H9 (cell line): ENCODE measurements around the gene LRRFIP2. TPM values are rescaled to one million over a fixed set of nuclear protein-coding genes. Genes with fewer than 3 reads are reported as not detected.

Source experiments
- DNase-seq: peaks from one replicate; pipeline ENCODE4 v3.0.0-alpha.2; 2017
- H2AFZ ChIP-seq: one replicate; pipeline ENCODE4 v1.6.1; 2013; ENCODE audit warnings: mild to moderate bottlenecking, low read length, control low read depth, moderate library complexity
- H2AK5ac ChIP-seq: 2 replicates; pipeline ENCODE4 v1.6.1; 2013; ENCODE audit warnings: low read length, control low read depth, mixed read lengths; ENCODE audit not compliant: insufficient read length
- H2BK120ac ChIP-seq: one replicate; pipeline ENCODE4 v1.6.1; 2013; ENCODE audit warnings: low read depth, mild to moderate bottlenecking, low read length, control low read depth, inconsistent platforms; ENCODE audit not compliant: poor library complexity, severe bottlenecking
- H2BK12ac ChIP-seq: 2 replicates; pipeline ENCODE4 v1.6.1; 2013; ENCODE audit warnings: low read length, control low read depth, mixed read lengths, low read depth; ENCODE audit not compliant: insufficient read length
- H2BK15ac ChIP-seq: 2 replicates; pipeline ENCODE4 v1.6.1; 2013; ENCODE audit warnings: low read depth, low read length, control low read depth
- H2BK20ac ChIP-seq: one replicate; pipeline ENCODE4 v1.6.1; 2013; ENCODE audit warnings: low read depth, mild to moderate bottlenecking, low read length, control low read depth, inconsistent platforms; ENCODE audit not compliant: poor library complexity, severe bottlenecking
- H2BK5ac ChIP-seq: 2 replicates; pipeline ENCODE4 v1.6.1; 2013; ENCODE audit warnings: low read length, control low read depth, mixed read lengths; ENCODE audit not compliant: insufficient read length
- H3K14ac ChIP-seq: 2 replicates; pipeline ENCODE4 v1.6.1; 2013; ENCODE audit warnings: low read length, control low read depth; ENCODE audit not compliant: insufficient read depth
- H3K18ac ChIP-seq: 2 replicates; pipeline ENCODE4 v1.6.1; 2013; ENCODE audit warnings: low read depth, mild to moderate bottlenecking, mixed read lengths, low read length, control low read depth; ENCODE audit not compliant: insufficient read length
- H3K23ac ChIP-seq: 2 replicates; pipeline ENCODE4 v1.6.1; 2013; ENCODE audit warnings: low read length, control low read depth, mixed read lengths, low read depth; ENCODE audit not compliant: insufficient read length
- H3K23me2 ChIP-seq: 2 replicates; pipeline ENCODE4 v1.6.1; 2013; ENCODE audit warnings: low read depth, mild to moderate bottlenecking, mixed read lengths, low read length, control low read depth; ENCODE audit not compliant: insufficient read length, poor library complexity, severe bottlenecking
- H3K27ac ChIP-seq: 2 replicates; pipeline ENCODE4 v1.5.1; 2013; ENCODE audit warnings: low read length, control low read depth, mixed read lengths, low read depth; ENCODE audit not compliant: insufficient read length
- H3K27me3 ChIP-seq: 2 replicates; pipeline ENCODE4 v1.6.1; 2013; ENCODE audit warnings: low read length, control low read depth, inconsistent platforms; ENCODE audit not compliant: insufficient read depth
- H3K4ac ChIP-seq: 2 replicates; pipeline ENCODE4 v1.6.1; 2013; ENCODE audit warnings: low read depth, mild to moderate bottlenecking, control low read depth, inconsistent platforms, low read length, moderate library complexity
- H3K4me1 ChIP-seq: 2 replicates; pipeline ENCODE4 v1.6.1; 2013; ENCODE audit warnings: low read length, control low read depth, inconsistent platforms; ENCODE audit not compliant: insufficient read depth
- H3K4me2 ChIP-seq: 2 replicates; pipeline ENCODE4 v1.6.1; 2013; ENCODE audit warnings: low read length, control low read depth, mixed read lengths; ENCODE audit not compliant: insufficient read length, insufficient read depth
- H3K56ac ChIP-seq: 2 replicates; pipeline ENCODE4 v1.6.1; 2013; ENCODE audit warnings: low read depth, mild to moderate bottlenecking, mixed read lengths, low read length, control low read depth; ENCODE audit not compliant: insufficient read length
- H3K79me1 ChIP-seq: 2 replicates; pipeline ENCODE4 v1.6.1; 2013; ENCODE audit warnings: low read depth, mild to moderate bottlenecking, moderate library complexity, low read length, control low read depth, inconsistent platforms; ENCODE audit not compliant: insufficient read depth, poor library complexity, severe bottlenecking
- H3K79me2 ChIP-seq: 2 replicates; pipeline ENCODE4 v1.6.1; 2013; ENCODE audit warnings: low read length, control low read depth, inconsistent platforms; ENCODE audit not compliant: insufficient read depth
- H3K9ac ChIP-seq: 2 replicates; pipeline ENCODE4 v1.6.1; 2013; ENCODE audit warnings: low read length, control low read depth, mixed read lengths; ENCODE audit not compliant: insufficient read length; ENCODE audit errors: extremely low read depth
- H3K9me3 ChIP-seq: one replicate; pipeline ENCODE4 v1.6.1; 2013; ENCODE audit warnings: low read depth, low read length, inconsistent platforms; ENCODE audit not compliant: control insufficient read depth
- H3T11ph ChIP-seq: one replicate; pipeline ENCODE4 v1.6.1; 2013; ENCODE audit warnings: mild to moderate bottlenecking, low read length, control low read depth, inconsistent platforms
- H4K20me1 ChIP-seq: one replicate; pipeline ENCODE4 v1.6.1; 2013; ENCODE audit not compliant: control insufficient read depth, insufficient read length, insufficient read depth
- H4K5ac ChIP-seq: 2 replicates; pipeline ENCODE4 v1.6.1; 2013; ENCODE audit warnings: low read depth, mild to moderate bottlenecking, mixed read lengths, low read length, control low read depth; ENCODE audit not compliant: insufficient read length
- H4K8ac ChIP-seq: replicated peaks from 2 replicates; pipeline ENCODE4 v1.6.1; 2013; ENCODE audit warnings: low read length, control low read depth, mixed read lengths, low read depth; ENCODE audit not compliant: insufficient read length
- H4K91ac ChIP-seq: 2 replicates; pipeline ENCODE4 v1.6.1; 2013; ENCODE audit warnings: low read depth, mild to moderate bottlenecking, moderate library complexity, mixed read lengths, low read length, control low read depth; ENCODE audit not compliant: insufficient read length
- H3K27ac Mint-ChIP-seq, 3 experiments: 2 replicates in 2 of 3; 3 replicates in 1 of 3; pipeline ENCODE4 v1.8.0; 2020 to 2021; ENCODE audit warnings: mixed read lengths in 3 of 3, mild to moderate bottlenecking in 1 of 3, moderate library complexity in 1 of 3
- H3K27me3 Mint-ChIP-seq: 2 replicates; pipeline ENCODE4 v1.8.0; 2021; ENCODE audit warnings: low read depth, mild to moderate bottlenecking, moderate library complexity, mixed read lengths
- H3K36me3 Mint-ChIP-seq, 3 experiments: 2 replicates in 2 of 3; 3 replicates in 1 of 3; pipeline ENCODE4 v1.8.0; 2020 to 2021; ENCODE audit warnings: low read depth in 3 of 3, mixed read lengths in 3 of 3; ENCODE audit not compliant: insufficient read depth in 1 of 3
- H3K4me1 Mint-ChIP-seq, 2 experiments: 2 replicates each; pipeline ENCODE4 v1.8.0; 2020; ENCODE audit warnings: mixed read lengths in 2 of 2
- H3K4me3 Mint-ChIP-seq, 2 experiments: 2 replicates in 1 of 2; 3 replicates in 1 of 2; pipeline ENCODE4 v1.8.0; 2020 to 2021; ENCODE audit warnings: mild to moderate bottlenecking in 2 of 2, mixed read lengths in 2 of 2, moderate library complexity in 1 of 2
- H3K9me3 Mint-ChIP-seq, 2 experiments: 2 replicates in 1 of 2; 3 replicates in 1 of 2; pipeline ENCODE4 v1.8.0; 2020; ENCODE audit warnings: mild to moderate bottlenecking in 2 of 2, mixed read lengths in 2 of 2, moderate library complexity in 1 of 2
- WGBS: extraction: QIAGEN DNeasy Blood & Tissue Kit; methylation state at CpG from one replicate; pipeline ENCODE4 v1.1.7; 2013; ENCODE audit warnings: missing lambda C conversion rate, low lambda C conversion rate, mixed read lengths; ENCODE audit not compliant: insufficient read length; ENCODE audit errors: extremely low coverage; 5-methylcytosine and 5-hydroxymethylcytosine counted together
- total RNA-seq: library from RNA; stranded (reverse); gene quantifications from 2 replicates; pipeline ENCODE4 v1.2.1, GENCODE V29; 2021
- TF ChIP-seq, protein P1 (sequence below): fragments of 200-600 bp; sonication (generic); conservative IDR thresholded peaks from 3 replicates; pipeline ENCODE4 v1.8.0; 2021; ENCODE audit warnings: antibody characterized with exemption, mild to moderate bottlenecking

LRRFIP2 gene
- total RNA-seq, 1 experiment from 2014 or later, result 30.7 TPM

DNA sequence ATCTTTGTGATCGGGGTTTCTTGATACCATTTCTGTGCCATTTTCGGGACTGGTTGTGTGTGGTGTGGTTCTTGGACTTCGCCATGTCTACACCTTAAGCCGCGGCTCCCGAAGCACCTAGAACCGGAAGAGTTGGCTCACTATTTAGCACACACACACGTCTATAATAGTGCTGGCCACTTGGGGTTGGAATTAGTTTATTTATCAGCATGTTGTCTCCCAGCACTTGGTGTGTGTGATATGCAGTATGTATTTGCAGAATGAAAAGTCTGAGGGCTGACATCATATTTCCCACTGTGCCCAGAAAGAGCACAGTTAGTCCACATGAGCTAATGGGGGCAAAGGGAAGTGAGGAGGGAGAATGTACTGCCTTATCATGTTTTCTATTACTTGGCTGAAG is 157.5 kb downstream of the LRRFIP2 start:
- Mint-ChIP-seq H3K9me3 (no peaks in the 10 kb centered on the region), H3K27me3 (no peaks in the 10 kb centered on the region), H3K4me3 (no peak overlapping the region), H3K36me3 (peaks cover 50 to 84% (median 80%) of the 10 kb centered on the region in 3 experiments), H3K4me1 (no peaks in the 10 kb centered on the region), H3K27ac (peak overlapping the region in 1 of 3 experiments; percentile 38; a peak in 1 of 7 replicates)
- Histone ChIP-seq H2BK20ac (no peak overlapping the region), H3K9ac (no peak overlapping the region), H3K4ac (no peak overlapping the region), H3K23me2 (no peaks in the 10 kb centered on the region), H3K14ac (no peak overlapping the region), H3K4me1 (no peaks in the 10 kb centered on the region), H3K27me3 (no peaks in the 10 kb centered on the region; the same call in 1 of the 2 replicates), H3K9me3 (no peaks in the 10 kb centered on the region), H2BK12ac (no peak overlapping the region), H4K20me1 (no peaks in the 10 kb centered on the region), H2BK5ac (no peak overlapping the region), H3K23ac (no peak overlapping the region), H3K56ac (no peak overlapping the region), H3K27ac (no peak overlapping the region), H4K5ac (no peak overlapping the region), H3K4me2 (no peak overlapping the region), H2AFZ (no peak overlapping the region), H4K91ac (no peak overlapping the region), H2AK5ac (no peak overlapping the region), H4K8ac (no peak overlapping the region), H2BK15ac (no peak overlapping the region), H3K18ac (no peak overlapping the region), H3T11ph (no peak overlapping the region), H2BK120ac (no peak overlapping the region), H3K79me2 (no peaks in the 10 kb centered on the region), H3K79me1 (no peaks in the 10 kb centered on the region)
- TF ChIP-seq, protein P1, sequence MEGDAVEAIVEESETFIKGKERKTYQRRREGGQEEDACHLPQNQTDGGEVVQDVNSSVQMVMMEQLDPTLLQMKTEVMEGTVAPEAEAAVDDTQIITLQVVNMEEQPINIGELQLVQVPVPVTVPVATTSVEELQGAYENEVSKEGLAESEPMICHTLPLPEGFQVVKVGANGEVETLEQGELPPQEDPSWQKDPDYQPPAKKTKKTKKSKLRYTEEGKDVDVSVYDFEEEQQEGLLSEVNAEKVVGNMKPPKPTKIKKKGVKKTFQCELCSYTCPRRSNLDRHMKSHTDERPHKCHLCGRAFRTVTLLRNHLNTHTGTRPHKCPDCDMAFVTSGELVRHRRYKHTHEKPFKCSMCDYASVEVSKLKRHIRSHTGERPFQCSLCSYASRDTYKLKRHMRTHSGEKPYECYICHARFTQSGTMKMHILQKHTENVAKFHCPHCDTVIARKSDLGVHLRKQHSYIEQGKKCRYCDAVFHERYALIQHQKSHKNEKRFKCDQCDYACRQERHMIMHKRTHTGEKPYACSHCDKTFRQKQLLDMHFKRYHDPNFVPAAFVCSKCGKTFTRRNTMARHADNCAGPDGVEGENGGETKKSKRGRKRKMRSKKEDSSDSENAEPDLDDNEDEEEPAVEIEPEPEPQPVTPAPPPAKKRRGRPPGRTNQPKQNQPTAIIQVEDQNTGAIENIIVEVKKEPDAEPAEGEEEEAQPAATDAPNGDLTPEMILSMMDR, result no peak
- DNase-seq, result no peak
- no CpG with 5 or more reads among the region's 8 CpGs for WGBS
